Endothelial cell of umbilical vein (primary cell): ENCODE data around the gene INPP5A. TPM values are rescaled to one million over a fixed set of nuclear protein-coding genes. Genes with fewer than 3 reads are reported as not detected.
"Not testable (repeated sequence)": the region's sequence is repeated elsewhere in the genome, so short reads cannot be mapped to it uniquely, and the experiment has no call there.

Experiments used
- BruUV-seq: library from RNA; stranded (reverse); fragments of 400-500 nt; replicated peaks from 2 replicates; lab custom pipeline; 2021; lab: Mats Ljungman, UMichigan
- CTCF ChIA-PET: fragments of 300-600, 350-600 bp; sonication (Branson Sonifier 250); formaldehyde crosslinking; loops from one replicate; lab custom pipeline; 2021; ENCODE audit warnings: antibody characterized with exemption, inconsistent platforms; lab: Charles Lee
- POLR2A ChIA-PET: fragments of 300-600, 350-600 bp; sonication (Branson Sonifier 250); formaldehyde crosslinking; loops from one replicate; lab custom pipeline; 2021; ENCODE audit warnings: antibody characterized with exemption, inconsistent platforms; lab: Charles Lee
- DNase-seq: peaks from one replicate; pipeline ENCODE4 v3.0.0-alpha.2; 2011; ENCODE audit warnings: low read depth, low spot score
- FAIRE-seq: peaks from 2 replicates; lab custom pipeline; 2011; peaks lifted over from hg19 to GRCh38; lab: Jason Lieb, UNC
- H2AFZ ChIP-seq: 2 replicates; pipeline ENCODE4 v1.6.0; 2012; ENCODE audit warnings: low read depth, low read length, control low read depth, inconsistent platforms
- H3K27ac ChIP-seq: 2 replicates; pipeline ENCODE4 v1.5.1; 2011; ENCODE audit warnings: low read depth, mild to moderate bottlenecking, control low read depth, low read length, moderate library complexity; ENCODE audit not compliant: insufficient read depth
- H3K27me3 ChIP-seq, 2 experiments: 2 replicates each; pipeline versions ENCODE4 v1.6.0 to v1.6.1; 2011; ENCODE audit warnings: low read length in 2 of 2, mixed read lengths in 1 of 2; ENCODE audit not compliant: control insufficient read depth in 2 of 2, insufficient read depth in 2 of 2
- H3K36me3 ChIP-seq, 2 experiments: 2 replicates in 1 of 2; 3 replicates in 1 of 2; pipeline ENCODE4 v1.5.1; 2011; ENCODE audit warnings: low read length in 2 of 2, mild to moderate bottlenecking in 1 of 2, moderate library complexity in 1 of 2; ENCODE audit not compliant: control insufficient read depth in 2 of 2, insufficient read depth in 2 of 2; ENCODE audit errors: extremely low read depth in 1 of 2
- H3K4me1 ChIP-seq: 3 replicates; pipeline ENCODE4 v1.5.1; 2011; ENCODE audit warnings: mild to moderate bottlenecking, low read length; ENCODE audit not compliant: control insufficient read depth, insufficient read depth; ENCODE audit errors: extremely low read depth
- H3K4me2 ChIP-seq: 2 replicates; pipeline ENCODE4 v1.6.1; 2011; ENCODE audit warnings: low read length, control low read depth, mixed read lengths; ENCODE audit not compliant: insufficient read depth
- H3K4me3 ChIP-seq, 3 experiments: fragments of 200-600 bp in 1 of 3; sonication (generic), shearing (Covaris generic) in 1 of 3; replicated peaks in 1 of 3; 2 replicates each; pipeline ENCODE4 v1.5.1; 2011 to 2016; ENCODE audit warnings: control low read depth in 3 of 3, low read length in 3 of 3, mild to moderate bottlenecking in 2 of 3, inconsistent platforms in 1 of 3, low read depth in 1 of 3, moderate library complexity in 1 of 3; ENCODE audit not compliant: insufficient read depth in 1 of 3
- H3K79me2 ChIP-seq: 2 replicates; pipeline ENCODE4 v1.6.0; 2012; ENCODE audit warnings: low read length, inconsistent platforms; ENCODE audit not compliant: control insufficient read depth, insufficient read depth
- H3K9ac ChIP-seq: replicated peaks from 2 replicates; pipeline ENCODE3; 2011; ENCODE audit warnings: low read length, control low read depth; ENCODE audit not compliant: insufficient read depth; ENCODE audit errors: extremely low read depth
- H3K9me1 ChIP-seq: replicated peaks from 3 replicates; pipeline ENCODE4 v1.6.0; 2011; ENCODE audit warnings: mild to moderate bottlenecking, low read length; ENCODE audit not compliant: control insufficient read depth, insufficient read depth; ENCODE audit errors: extremely low read depth
- H3K9me3 ChIP-seq: replicated peaks from 2 replicates; pipeline ENCODE4 v1.5.1; 2012; ENCODE audit warnings: low read length, inconsistent platforms; ENCODE audit not compliant: control insufficient read depth, insufficient read depth
- H4K20me1 ChIP-seq: replicated peaks from 2 replicates; pipeline ENCODE3; 2011; ENCODE audit warnings: mild to moderate bottlenecking, low read length; ENCODE audit not compliant: control insufficient read depth, insufficient read depth; ENCODE audit errors: extremely low read depth
- CTCF ChIP-seq, 2 donors: IDR thresholded peaks; 1 replicate in 1 of 2; 2 replicates in 1 of 2; pipeline ENCODE4 v1.5.1; 2011; ENCODE audit warnings: low read length in 2 of 2, mild to moderate bottlenecking in 2 of 2, moderate library complexity in 2 of 2, control low read depth in 1 of 2, inconsistent platforms in 1 of 2, low read depth in 1 of 2; ENCODE audit not compliant: insufficient read depth in 1 of 2; ENCODE audit errors: extremely low read depth in 1 of 2
- EZH2 ChIP-seq: IDR thresholded peaks from 2 replicates; pipeline ENCODE4 v1.6.1; 2012; ENCODE audit warnings: borderline replicate concordance, low read depth, mild to moderate bottlenecking, moderate library complexity, low read length, inconsistent platforms; ENCODE audit not compliant: severe bottlenecking
- FOS ChIP-seq: IDR thresholded peaks from 2 replicates; pipeline ENCODE4 v1.6.1; 2011; ENCODE audit warnings: mild to moderate bottlenecking, low read length, moderate library complexity, borderline replicate concordance; ENCODE audit not compliant: insufficient read depth
- GATA2 ChIP-seq: IDR thresholded peaks from 2 replicates; pipeline ENCODE4 v1.7.0; 2011; ENCODE audit warnings: low read depth, mild to moderate bottlenecking, moderate library complexity, mixed read lengths, low read length; ENCODE audit not compliant: insufficient read length, insufficient read depth
- JUN ChIP-seq: IDR thresholded peaks from 2 replicates; pipeline ENCODE4 v1.6.1; 2011; ENCODE audit warnings: borderline replicate concordance, low read depth; ENCODE audit not compliant: insufficient read length, insufficient read depth
- MAX ChIP-seq: IDR thresholded peaks from 2 replicates; pipeline ENCODE4 v1.6.1; 2011; ENCODE audit not compliant: insufficient read depth, insufficient read length
- MYC ChIP-seq: IDR thresholded peaks from one replicate; pipeline ENCODE4 v1.6.1; 2011; ENCODE audit warnings: mild to moderate bottlenecking, low read depth, low read length
- POLR2A ChIP-seq: IDR thresholded peaks from 2 replicates; pipeline ENCODE4 v1.6.1; 2012; ENCODE audit warnings: low read depth, mild to moderate bottlenecking, control low read depth, low read length
- POLR2AphosphoS5 ChIP-seq: IDR thresholded peaks from 2 replicates; pipeline ENCODE4 v1.6.1; 2012; ENCODE audit warnings: low read depth, mild to moderate bottlenecking, control low read depth, low read length, moderate library complexity; ENCODE audit not compliant: insufficient read depth
- dilution Hi-C: fragments of 300-500 bp; cut with MboI; formaldehyde crosslinking; loops from one replicate; pipeline ENCODE4 v1.15.0; 2019; ENCODE audit warnings: low sequenced_read_pairs; ENCODE audit not compliant: extremely low pct_ligation_motif_present
- intact Hi-C: fragments of 100-400 bp; cut with micrococcal nuclease; formaldehyde crosslinking; loops from one replicate; pipeline ENCODE4 v1.10.0; 2022
- polyA plus RNA-seq, 4 experiments: library from polyadenylated mRNA; depleted of rRNA in 3 of 4; stranded (reverse) in 3 of 4; unstranded in 1 of 4; fragments of >200 nt; gene quantifications; 2 replicates each; pipeline versions ENCODE4 v1.2.1 to v1.2.3, GENCODE V29; 2011 to 2012; ENCODE audit warnings: missing spikeins in 1 of 4
- total RNA-seq: library from RNA; stranded (reverse); gene quantifications from 2 replicates; pipeline ENCODE4 v1.2.3, GENCODE V29; 2021

The INPP5A gene
- total and polyA plus RNA-seq, 2 donors (not counting 3 experiments of a cell fraction or from before 2014, with no cell fraction given) = 22.9 to 33.2 TPM

GRCh38 chr10:132597654-132598053, 60.1 kb downstream of the INPP5A start:
- no peak for TF ChIP-seq MYC
- no peak for TF ChIP-seq GATA2
- no peak for TF ChIP-seq FOS
- no peak for TF ChIP-seq EZH2
- TF ChIP-seq CTCF (IDR thresholded peaks at IDR 0.05; ENCODE audit: extremely low read depth in 1 of 2, insufficient read depth in 1 of 2, low read depth in 1 of 2, low read length in 2 of 2) = no peak
- no peak for TF ChIP-seq POLR2A
- no peak for TF ChIP-seq MAX
- no peak for TF ChIP-seq POLR2AphosphoS5
- TF ChIP-seq JUN = no peak
- no peaks in the 10 kb centered on the region for H3K27me3 ChIP-seq
- intact Hi-C loops (no loop called here), dilution Hi-C loops (no loop called here)
- H3K79me2 ChIP-seq = peaks cover 15% of the 10 kb centered on the region
- CTCF ChIA-PET = no interaction called here
- peaks cover 10% of the 10 kb centered on the region for H3K4me1 ChIP-seq
- H3K27ac ChIP-seq = no peak overlapping the region
- POLR2A ChIA-PET = no interaction called here
- no peak overlapping the region for H3K4me3 ChIP-seq
- H3K9ac ChIP-seq = no peak overlapping the region
- no peaks in the 10 kb centered on the region for H3K9me3 ChIP-seq
- H4K20me1 ChIP-seq = peaks cover 2% of the 10 kb centered on the region
- no peak overlapping the region for H2AFZ ChIP-seq
- no peaks in the 10 kb centered on the region for H3K36me3 ChIP-seq
- H3K9me1 ChIP-seq = no peaks in the 10 kb centered on the region
- no peak overlapping the region for H3K4me2 ChIP-seq
- DNase-seq (no peak), FAIRE-seq (no peak)
- no TSS peak for BruUV-seq

- peaks cover 11% of the 10 kb centered on the region for H3K79me2 ChIP-seq
- BruUV-seq, H3K9me1 ChIP-seq, H3K9me3 ChIP-seq, H3K27me3 ChIP-seq, H3K36me3 ChIP-seq, dilution Hi-C loops, H3K4me1 ChIP-seq, H3K9ac ChIP-seq, H3K4me2 ChIP-seq, DNase-seq, H3K4me3 ChIP-seq, intact Hi-C loops, H3K27ac ChIP-seq, POLR2A ChIA-PET, H4K20me1 ChIP-seq, H2AFZ ChIP-seq, CTCF ChIA-PET: not testable (repeated sequence)
- peak; percentile 35 for FAIRE-seq
Measured at GRCh38 chr10:132599023-132599618, 61.5 kb downstream of the INPP5A start.
